Heart left ventricle (tissue), 13 donors: ENCODE measurements around the gene ABLIM2.

Experiments used
- POLR2A ChIP-seq, 2 donors: fragments of 450-650 bp; IDR thresholded peaks; one replicate each; pipeline ENCODE4 v1.6.1; 2017; ENCODE audit warnings: antibody characterized with exemption in 2 of 2, mild to moderate bottlenecking in 2 of 2, moderate library complexity in 2 of 2
- TF ChIP-seq, protein P1 (sequence below), 12 donors: fragments of 200-600 bp; sonication (generic) in 4 of 12; IDR thresholded peaks; one replicate each; pipeline versions ENCODE4 v1.5.0 to v1.8.0; 2018 to 2022; ENCODE audit warnings: antibody characterized with exemption in 12 of 12, mild to moderate bottlenecking in 5 of 12
- donor health status: ischemic (EF 13 %, LVEDD 7.1; RV severe dilation, severe dysfunction).
- donor health status: DM: no; HTN: yes; CAD: no.
- donor health status: DM: no; HTN: no; CAD: no.
- donor health status: ischemic (EF 25% LVEDD 6.9; RV normal size, moderate dysfunction).
- donor health status: ischemic (EF 25% LVEDD 5.7; RV mildly dilated, moderate dysfunction).
- donor health status: ischemic (EF 35%, LVEDD 5.7; RV mildly dilated, moderate dysfunction).
- donor health status: nonischemic (EF 11% LVEDD 7.7; RV severe dilation, severe dysfunction).
- donor health status: DM: yes; HTN: yes; CAD: no.
- donor health status: PGD.
- donor health status: ischemic (EF 29% LVEDD 5.4; RV normal size, mild dysfunction).
- donor health status: nonischemic (EF 23%, LVEDD 6.1; RV moderate dilation, normal function).

DNA sequence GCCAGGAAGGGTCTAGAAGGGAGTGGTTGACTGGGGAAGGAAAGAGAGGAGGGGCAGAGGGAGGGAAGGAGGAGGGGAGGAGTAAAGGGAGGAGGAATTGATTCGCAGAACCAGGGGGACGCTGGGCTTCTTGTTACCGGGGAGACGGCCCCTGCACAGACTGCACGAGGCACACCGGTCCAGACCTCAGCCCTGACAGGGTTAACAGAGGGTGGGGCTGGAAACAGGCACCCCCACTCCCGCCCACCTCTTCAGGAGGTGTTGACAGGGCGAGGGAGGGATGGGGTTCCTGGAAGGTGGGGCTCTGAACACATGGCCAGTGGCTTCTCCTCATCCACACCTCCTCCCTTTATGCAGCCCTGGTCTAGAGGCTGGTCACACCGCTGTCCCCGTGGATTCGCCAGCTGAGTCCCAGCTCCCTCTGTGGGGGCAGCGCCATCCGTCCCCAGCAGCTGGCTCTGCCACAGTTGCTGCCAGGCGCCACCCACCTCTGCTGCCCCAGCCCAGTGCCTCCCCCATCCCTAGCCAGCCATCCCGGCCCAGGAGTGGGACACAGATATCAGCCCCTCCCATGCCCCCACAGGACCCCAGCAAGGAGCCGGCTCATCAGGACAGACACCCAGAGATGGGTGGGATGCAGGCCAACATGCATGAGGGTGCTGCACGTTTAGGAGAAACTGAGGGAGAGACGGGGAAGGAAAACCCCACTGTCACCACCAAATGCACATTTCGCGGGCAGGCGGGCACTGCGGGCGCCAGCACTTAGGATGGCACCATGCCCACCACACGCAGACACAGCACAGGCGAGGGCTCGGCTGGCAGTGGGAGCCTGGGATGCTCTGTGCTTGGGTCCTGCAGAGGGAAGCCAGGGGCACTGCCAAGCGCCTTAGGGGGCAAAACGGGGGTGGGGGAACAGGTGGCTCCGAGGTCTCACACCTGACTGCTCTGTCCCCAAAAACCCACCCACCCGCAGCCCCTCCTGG is 87.6 kb downstream of the ABLIM2 start:
- TF ChIP-seq, protein P1, sequence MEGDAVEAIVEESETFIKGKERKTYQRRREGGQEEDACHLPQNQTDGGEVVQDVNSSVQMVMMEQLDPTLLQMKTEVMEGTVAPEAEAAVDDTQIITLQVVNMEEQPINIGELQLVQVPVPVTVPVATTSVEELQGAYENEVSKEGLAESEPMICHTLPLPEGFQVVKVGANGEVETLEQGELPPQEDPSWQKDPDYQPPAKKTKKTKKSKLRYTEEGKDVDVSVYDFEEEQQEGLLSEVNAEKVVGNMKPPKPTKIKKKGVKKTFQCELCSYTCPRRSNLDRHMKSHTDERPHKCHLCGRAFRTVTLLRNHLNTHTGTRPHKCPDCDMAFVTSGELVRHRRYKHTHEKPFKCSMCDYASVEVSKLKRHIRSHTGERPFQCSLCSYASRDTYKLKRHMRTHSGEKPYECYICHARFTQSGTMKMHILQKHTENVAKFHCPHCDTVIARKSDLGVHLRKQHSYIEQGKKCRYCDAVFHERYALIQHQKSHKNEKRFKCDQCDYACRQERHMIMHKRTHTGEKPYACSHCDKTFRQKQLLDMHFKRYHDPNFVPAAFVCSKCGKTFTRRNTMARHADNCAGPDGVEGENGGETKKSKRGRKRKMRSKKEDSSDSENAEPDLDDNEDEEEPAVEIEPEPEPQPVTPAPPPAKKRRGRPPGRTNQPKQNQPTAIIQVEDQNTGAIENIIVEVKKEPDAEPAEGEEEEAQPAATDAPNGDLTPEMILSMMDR (IDR thresholded peaks at IDR 0.05), result no peak
- TF ChIP-seq POLR2A (IDR thresholded peaks at IDR 0.05), result no peak
